ENCODE results near the gene CPA1. TPM values are rescaled to one million over a fixed set of nuclear protein-coding genes. Genes with fewer than 3 reads are reported as not detected.
A peak's percentile ranks its signal among the peaks of the same experiment; 100 is the strongest.

CPA1 gene
- total RNA-seq, 2 donors from 2014 or later, result not detected

- DNase-seq (ENCODE audit: low spot score in 2 of 2) (no peak), ATAC-seq (no peak)
- H3K27ac Mint-ChIP-seq, result peak overlapping the region in 1 of 2 donors; percentile 20
- H3K9me3 Mint-ChIP-seq, result peaks cover under 1 to 8% of the 10 kb centered on the region in 2 donors
- peaks cover 1 to 8% of the 10 kb centered on the region in 2 donors for H3K36me3 Mint-ChIP-seq
Observed at GRCh38 chr7:130381468-130382312, 1.4 kb downstream of the CPA1 start.

GRCh38 chr7:130383187-130383980 is 3.1 kb downstream of the CPA1 start:
- no peak for DNase-seq (ENCODE audit: low spot score in 2 of 2)
- H3K27ac Mint-ChIP-seq, result no peak overlapping the region
- H3K36me3 Mint-ChIP-seq, result no peaks in the 10 kb centered on the region
- no peak for ATAC-seq
- no peaks in the 10 kb centered on the region for H3K9me3 Mint-ChIP-seq

- no peaks in the 10 kb centered on the region for H3K9me3 Mint-ChIP-seq
- no peak for ATAC-seq
- no peaks in the 10 kb centered on the region for H3K36me3 Mint-ChIP-seq
Observed at GRCh38 chr7:130384371-130384801, 4.1 kb downstream of the CPA1 start.

GRCh38 chr7:130384841-130385599 is 4.7 kb downstream of the CPA1 start:
- ATAC-seq, result no peak
- no peak for DNase-seq (ENCODE audit: low spot score in 2 of 2)
- H3K36me3 Mint-ChIP-seq, result no peaks in the 10 kb centered on the region
- no peak overlapping the region for H3K27ac Mint-ChIP-seq
- no peaks in the 10 kb centered on the region for H3K9me3 Mint-ChIP-seq

More at GRCh38 chr7:130384371-130384801, 4.1 kb downstream of the CPA1 start:
- peak overlapping the region in 1 of 2 donors; percentile 22 for H3K27ac Mint-ChIP-seq
- no peak for DNase-seq (ENCODE audit: low spot score in 2 of 2)

DNA sequence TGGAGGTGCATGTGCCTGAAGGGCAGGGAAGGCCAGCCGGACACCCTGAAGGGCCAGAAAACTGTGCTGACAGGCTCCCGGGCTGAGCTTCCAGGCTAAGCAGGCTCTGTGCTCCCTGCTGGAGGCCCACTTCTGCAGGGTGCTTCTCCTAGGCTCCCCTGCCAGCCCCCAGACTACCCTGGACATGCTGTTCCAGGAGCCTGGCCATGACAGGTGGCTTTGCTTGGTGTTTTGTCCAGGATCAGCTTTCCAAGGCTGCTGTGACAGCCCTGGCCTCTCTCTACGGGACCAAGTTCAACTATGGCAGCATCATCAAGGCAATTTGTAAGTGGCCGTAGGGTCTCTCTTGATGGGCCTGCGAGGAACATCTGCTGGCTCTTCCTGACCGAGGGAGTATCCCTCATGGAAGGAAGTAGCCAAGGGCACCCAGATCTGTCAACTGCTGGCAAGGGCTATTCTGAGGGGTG is 5.3 kb downstream of the CPA1 start:
- DNase-seq (ENCODE audit: low spot score in 2 of 2), result no peak

GRCh38 chr7:130386876-130387275 is 6.6 kb downstream of the CPA1 start:
- H3K36me3 Mint-ChIP-seq, result no peaks in the 10 kb centered on the region
- ATAC-seq, result no peak

More for the DNA sequence above, 5.3 kb downstream of the CPA1 start:
- no peak overlapping the region for H3K27ac Mint-ChIP-seq
- no peaks in the 10 kb centered on the region for H3K9me3 Mint-ChIP-seq
- ATAC-seq, result no peak
- no peaks in the 10 kb centered on the region for H3K36me3 Mint-ChIP-seq

DNA sequence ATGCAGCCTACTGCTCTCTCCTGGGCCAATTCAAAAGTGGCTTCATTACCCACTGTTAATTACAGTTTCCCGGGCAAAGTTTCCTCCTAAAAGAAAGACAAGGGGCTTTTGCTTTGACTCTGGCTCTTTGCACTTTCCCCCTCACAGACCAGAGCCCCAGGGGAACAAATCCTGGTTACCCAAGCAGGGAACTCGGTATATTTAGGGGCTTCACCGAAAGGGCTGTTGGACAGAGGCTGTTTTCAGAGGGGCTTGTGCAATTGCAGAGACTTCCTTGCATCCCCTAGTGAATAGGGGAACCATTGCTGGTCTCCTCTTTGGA is 7.0 kb downstream of the CPA1 start:
- DNase-seq (ENCODE audit: low spot score in 2 of 2) (no peak), ATAC-seq (no peak)
- Mint-ChIP-seq H3K27ac (no peak overlapping the region), H3K36me3 (no peaks in the 10 kb centered on the region), H3K9me3 (no peaks in the 10 kb centered on the region)

More at GRCh38 chr7:130386876-130387275, 6.6 kb downstream of the CPA1 start:
- Mint-ChIP-seq H3K27ac (no peak overlapping the region), H3K9me3 (no peaks in the 10 kb centered on the region)
- no peak for DNase-seq (ENCODE audit: low spot score in 2 of 2)

GRCh38 chr7:130387628-130388403 is 7.5 kb downstream of the CPA1 start:
- Mint-ChIP-seq H3K9me3 (no peaks in the 10 kb centered on the region), H3K36me3 (no peaks in the 10 kb centered on the region), H3K27ac (no peak overlapping the region)
- no peak for ATAC-seq
- no peak for DNase-seq (ENCODE audit: low spot score in 2 of 2)

DNA sequence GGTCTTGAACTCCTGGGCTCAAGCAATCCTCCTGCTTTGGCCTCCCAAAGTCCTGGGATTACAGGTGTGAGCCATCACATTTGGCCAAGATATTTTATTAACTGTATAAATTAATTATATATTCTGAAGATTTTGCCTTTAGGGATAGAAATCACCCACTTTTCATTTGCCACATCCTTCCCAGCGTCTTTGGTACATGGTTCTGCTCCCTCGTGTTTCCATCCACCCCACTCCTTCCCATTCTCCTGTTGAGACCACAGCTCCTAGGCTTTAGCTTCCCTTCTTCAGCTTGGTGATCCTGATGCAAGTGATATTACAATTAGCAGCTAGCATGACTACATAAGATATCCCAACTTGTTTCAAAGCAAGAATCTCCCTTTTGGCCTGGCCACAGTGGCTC is 8.4 kb downstream of the CPA1 start:
- H3K36me3 Mint-ChIP-seq, result no peaks in the 10 kb centered on the region
- no peak for DNase-seq (ENCODE audit: low spot score in 2 of 2)
- no peak for ATAC-seq
- H3K9me3 Mint-ChIP-seq, result no peaks in the 10 kb centered on the region
- no peak overlapping the region for H3K27ac Mint-ChIP-seq

DNA sequence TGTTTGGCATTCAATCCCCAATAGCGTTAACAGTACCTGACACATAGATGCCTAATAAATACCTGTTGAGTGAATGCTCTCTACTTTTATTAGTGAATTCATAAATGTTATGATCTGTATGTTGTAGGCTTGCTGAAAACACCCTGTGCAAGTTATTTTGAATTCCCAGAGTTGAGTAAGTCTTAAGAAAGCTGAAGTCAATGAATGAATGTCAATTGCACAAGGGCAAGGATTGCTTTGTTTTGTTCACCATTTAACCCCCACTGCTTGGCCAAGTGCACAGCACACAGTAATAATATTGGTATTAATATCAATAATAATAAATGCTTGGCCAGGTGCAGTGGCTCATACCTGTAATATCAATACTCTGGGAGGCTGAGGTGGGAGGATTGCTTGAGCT is 10.2 kb downstream of the CPA1 start:
- Mint-ChIP-seq H3K9me3 (no peaks in the 10 kb centered on the region), H3K27ac (no peak overlapping the region), H3K36me3 (no peaks in the 10 kb centered on the region)
- no peak for ATAC-seq
- DNase-seq (ENCODE audit: low spot score in 2 of 2), result no peak

- ATAC-seq (peak in 1 of 2 donors; percentile 43), DNase-seq (ENCODE audit: low spot score in 2 of 2) (no peak)
- Mint-ChIP-seq H3K27ac (peak overlapping the region in 1 of 2 donors; percentile 82), H3K9me3 (no peaks in the 10 kb centered on the region), H3K36me3 (peaks cover 0 to 4% of the 10 kb centered on the region in 2 donors)
Observed at GRCh38 chr7:130393101-130393561, 12.8 kb downstream of the CPA1 start.

- DNase-seq (ENCODE audit: low spot score in 2 of 2) (no peak), ATAC-seq (peak in 1 of 2 donors; percentile 43)
- H3K27ac Mint-ChIP-seq, result peak overlapping the region; percentile 44 to 82
- no peaks in the 10 kb centered on the region for H3K9me3 Mint-ChIP-seq
- H3K36me3 Mint-ChIP-seq, result peaks cover 0 to 4% of the 10 kb centered on the region in 2 donors
Observed at GRCh38 chr7:130393841-130394411, 13.6 kb downstream of the CPA1 start.

- Mint-ChIP-seq H3K9me3 (no peaks in the 10 kb centered on the region), H3K27ac (peak overlapping the region; percentile 44 to 82), H3K36me3 (peaks cover 0 to 4% of the 10 kb centered on the region in 2 donors)
- ATAC-seq (peak; percentile 67 to 92), DNase-seq (ENCODE audit: low spot score in 2 of 2) (no peak)
Observed at GRCh38 chr7:130394421-130395195, 14.3 kb downstream of the CPA1 start.

DNA sequence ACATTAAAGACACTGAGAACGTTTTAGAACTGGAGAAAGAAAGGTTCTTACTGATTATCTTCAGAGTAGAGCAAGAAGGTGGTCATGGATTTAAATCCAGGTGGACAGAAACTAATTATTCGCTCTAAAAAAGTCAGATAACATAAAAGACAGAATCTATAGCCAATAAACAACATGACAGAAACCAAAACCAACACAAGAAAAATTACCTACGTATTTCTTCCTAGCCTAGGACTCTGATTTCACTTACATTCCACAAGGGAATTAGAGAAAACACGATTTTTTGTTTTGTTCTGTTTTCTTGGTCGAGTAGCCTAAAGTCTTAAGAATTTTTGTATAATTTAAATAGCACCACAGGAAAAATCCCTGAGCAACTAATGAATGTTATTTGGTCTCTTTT is 15.1 kb downstream of the CPA1 start:
- Mint-ChIP-seq H3K36me3 (peaks cover 5 to 10% of the 10 kb centered on the region in 2 donors), H3K9me3 (no peaks in the 10 kb centered on the region), H3K27ac (no peak overlapping the region)
- DNase-seq (ENCODE audit: low spot score in 2 of 2), result no peak
- ATAC-seq, result no peak

GRCh38 chr7:130396109-130396508 is 15.8 kb downstream of the CPA1 start:
- peak overlapping the region in 1 of 2 donors; percentile 74 for H3K27ac Mint-ChIP-seq
- H3K9me3 Mint-ChIP-seq, result no peaks in the 10 kb centered on the region
- DNase-seq (ENCODE audit: low spot score in 2 of 2), result no peak
- peaks cover 6 to 11% of the 10 kb centered on the region in 2 donors for H3K36me3 Mint-ChIP-seq
- no peak for ATAC-seq
